K562 (cell line): ENCODE data around the gene ZBTB47. TPM values are rescaled to one million over a fixed set of nuclear protein-coding genes. Genes with fewer than 3 reads are reported as not detected.

Experiments
- AFF4 ChIP-seq: sonication (generic); formaldehyde crosslinking; IDR thresholded peaks from 2 replicates; pipeline ENCODE4 v1.8.0; 2023; ENCODE audit warnings: mild to moderate bottlenecking, missing genetic modification reagents
- E2F5 ChIP-seq: sonication (generic); formaldehyde crosslinking; IDR thresholded peaks from 2 replicates; pipeline ENCODE4 v1.8.0; 2022; ENCODE audit warnings: mild to moderate bottlenecking, missing genetic modification reagents
- FOXP1 ChIP-seq: sonication (generic); formaldehyde crosslinking; IDR thresholded peaks from 2 replicates; pipeline ENCODE4 v1.8.0; 2022; ENCODE audit warnings: mild to moderate bottlenecking, missing genetic modification reagents
- FOXP4 ChIP-seq: sonication (generic); formaldehyde crosslinking; IDR thresholded peaks from 2 replicates; pipeline ENCODE4 v1.8.0; 2022; ENCODE audit warnings: mild to moderate bottlenecking, missing genetic modification reagents, borderline replicate concordance
- HDAC2 ChIP-seq: fragments of 450-650 bp; IDR thresholded peaks from 2 replicates; pipeline ENCODE4 v1.6.1; 2016; ENCODE audit warnings: mild to moderate bottlenecking
- KAT7 ChIP-seq: sonication (generic); formaldehyde crosslinking; IDR thresholded peaks from 2 replicates; pipeline ENCODE4 v1.8.0; 2022; ENCODE audit warnings: missing genetic modification reagents, mild to moderate bottlenecking, borderline replicate concordance
- PRMT5 ChIP-seq: sonication (generic); formaldehyde crosslinking; IDR thresholded peaks from 2 replicates; pipeline ENCODE4 v1.5.0; 2020; ENCODE audit warnings: missing genetic modification reagents
- RCOR1 ChIP-seq, 2 experiments: IDR thresholded peaks; 2 replicates each; pipeline ENCODE4 v1.6.1; 2012; ENCODE audit warnings: low read depth in 2 of 2, low read length in 2 of 2, borderline replicate concordance in 1 of 2, improper control_type of control experiment in 1 of 2
- SRSF3 ChIP-seq: fragments of 200-400 bp; formaldehyde crosslinking; IDR thresholded peaks from 2 replicates; pipeline ENCODE4 v1.6.1; 2016; ENCODE audit warnings: mild to moderate bottlenecking, low read length, moderate library complexity; ENCODE audit not compliant: insufficient read depth
- TCF3 ChIP-seq: sonication (generic); formaldehyde crosslinking; IDR thresholded peaks from 2 replicates; pipeline ENCODE4 v1.4.0; 2020; ENCODE audit warnings: mild to moderate bottlenecking, missing genetic modification reagents
- TOE1 ChIP-seq, 2 experiments: fragments of 450-650 bp in 1 of 2; sonication (generic) in 1 of 2; formaldehyde crosslinking in 1 of 2; IDR thresholded peaks; 2 replicates each; pipeline versions ENCODE4 v1.7.1 to v1.8.0; 2016 to 2022; ENCODE audit warnings: borderline replicate concordance in 2 of 2, mild to moderate bottlenecking in 2 of 2, antibody characterized with exemption in 1 of 2, inconsistent platforms in 1 of 2, low read depth in 1 of 2, missing genetic modification reagents in 1 of 2, moderate library complexity in 1 of 2
- VEZF1 ChIP-seq: fragments of 200-800 bp; sonication (Bioruptor generic); IDR thresholded peaks from 2 replicates; pipeline ENCODE4 v1.6.1; 2017; ENCODE audit warnings: missing genetic modification characterization, missing compliant biosample characterization
- ZNF224 ChIP-seq: sonication (generic); formaldehyde crosslinking; IDR thresholded peaks from 2 replicates; pipeline ENCODE4 v1.8.0; 2022; ENCODE audit warnings: mild to moderate bottlenecking, missing genetic modification reagents
- ZNF41 ChIP-seq: fragments of 250-450 bp; sonication (Bioruptor Pico); conservative IDR thresholded peaks from 2 replicates; pipeline ENCODE4 v1.4.0; 2020; ENCODE audit warnings: mild to moderate bottlenecking
- ZNF511 ChIP-seq: sonication (generic); formaldehyde crosslinking; IDR thresholded peaks from 2 replicates; pipeline ENCODE4 v1.8.0; 2022; ENCODE audit warnings: mild to moderate bottlenecking, missing genetic modification reagents
- ZNF766 ChIP-seq: fragments of 200-800 bp; sonication (Bioruptor generic); conservative IDR thresholded peaks from 2 replicates; pipeline ENCODE4 v1.6.1; 2016; ENCODE audit warnings: missing genetic modification characterization, missing compliant biosample characterization
- ZNF830 ChIP-seq: fragments of 250-450 bp; sonication (Bioruptor Pico); IDR thresholded peaks from 2 replicates; pipeline ENCODE4 v1.5.0; 2021; ENCODE audit warnings: mild to moderate bottlenecking
- polyA plus RNA-seq, 8 experiments: library from polyadenylated mRNA; depleted of rRNA in 4 of 8; stranded (reverse) in 5 of 8; unstranded in 3 of 8; fragments of >200 nt; fragmentation: Nextera tagmentation in 2 of 8; fragmentation: Illumina TruSeq in 1 of 8; extraction: Ambion mirVana in 2 of 8; extraction: Trizol in 1 of 8; gene quantifications; 2 replicates each; pipeline versions ENCODE4 v1.2.1 to v1.2.3, GENCODE V29; 2011 to 2014; ENCODE audit warnings: inconsistent platforms in 1 of 8, missing spikeins in 1 of 8
- total RNA-seq, 7 experiments: library from RNA; depleted of rRNA in 6 of 7; stranded (reverse); fragments of >200 nt in 6 of 7; fragmentation: Illumina TruSeq in 2 of 7; extraction: Trizol in 2 of 7; gene quantifications; 2 replicates each; pipeline versions ENCODE4 v1.2.1 to v1.2.3, GENCODE V29; 2011 to 2021; ENCODE audit warnings: low replicate concordance in 1 of 7

Gene ZBTB47
- total and polyA plus RNA-seq, 9 of the 15 experiments (the other 6 are each of a cell fraction or from before 2014, with no cell fraction given): 0.11 to 4.6 (median 1.7) TPM; not detected in 1

- TF ChIP-seq SRSF3: no peak
- 0 out of 2 replicates have a peak, but pooled peaks have one; percentile 10 for TF ChIP-seq TCF3 (CRISPR knock-in tag)
- TF ChIP-seq ZNF830 (CRISPR knock-in tag): no peak
- peak; percentile 89 for TF ChIP-seq FOXP1 (CRISPR knock-in tag)
- peak; percentile 58; the same call in 1 of the 2 replicates for TF ChIP-seq HDAC2
- peak; percentile 91; the same call in 1 of the 2 replicates for TF ChIP-seq E2F5
- no peak for TF ChIP-seq KAT7 (CRISPR knock-in tag)
- no peak for TF ChIP-seq TOE1 (IDR thresholded peaks at IDR 0.05; ENCODE audit: borderline replicate concordance)
- TF ChIP-seq TOE1 (CRISPR knock-in tag; IDR thresholded peaks at IDR 0.05; ENCODE audit: borderline replicate concordance, low read depth): peak; percentile 70; the same call in 1 of the 2 replicates
- TF ChIP-seq AFF4: peak; percentile 74; the same call in 1 of the 2 replicates
- TF ChIP-seq PRMT5: peak; percentile 91
- TF ChIP-seq VEZF1 (CRISPR knock-in tag): peak; percentile 81
- peak; percentile 26; the same call in 1 of the 2 replicates for TF ChIP-seq ZNF766
- 0 out of 2 replicates have a peak, but pooled peaks have one; percentile 77 for TF ChIP-seq FOXP4 (CRISPR knock-in tag)
- TF ChIP-seq RCOR1 (IDR thresholded peaks at IDR 0.05; ENCODE audit: borderline replicate concordance in 1 of 2, low read depth in 2 of 2, low read length in 2 of 2): peak in 1 of 2 experiments; percentile 72; a peak in 2 of 4 replicates
- TF ChIP-seq ZNF41: no peak
- TF ChIP-seq ZNF511: peak; percentile 94
- TF ChIP-seq ZNF224 (CRISPR knock-in tag): peak; percentile 45; the same call in 1 of the 2 replicates
Observed at GRCh38 chr3:42701371-42702065, 48.0 kb downstream of the ZBTB47 start (continued).
